ENCODE measurements around the gene EIF4A3.

Gene EIF4A3

DNA sequence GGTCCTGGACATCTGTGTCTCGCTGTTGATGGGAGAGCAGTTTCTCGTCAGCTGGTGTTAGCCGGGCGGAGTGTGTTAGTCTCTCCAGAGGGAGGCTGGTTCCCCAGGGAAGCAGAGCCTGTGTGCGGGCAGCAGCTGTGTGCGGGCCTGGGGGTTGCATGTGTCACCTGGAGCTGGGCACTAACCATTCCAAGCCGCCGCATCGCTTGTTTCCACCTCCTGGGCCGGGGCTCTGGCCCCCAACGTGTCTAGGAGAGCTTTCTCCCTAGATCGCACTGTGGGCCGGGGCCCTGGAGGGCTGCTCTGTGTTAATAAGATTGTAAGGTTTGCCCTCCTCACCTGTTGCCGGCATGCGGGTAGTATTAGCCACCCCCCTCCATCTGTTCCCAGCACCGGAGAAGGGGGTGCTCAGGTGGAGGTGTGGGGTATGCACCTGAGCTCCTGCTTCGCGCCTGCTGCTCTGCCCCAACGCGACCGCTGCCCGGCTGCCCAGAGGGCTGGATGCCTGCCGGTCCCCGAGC lies 27.6 kb downstream of the EIF4A3 start:
- Histone ChIP-seq H3K9ac (ENCODE audit: low read depth, low read length) (no peak overlapping the region), H3K9me3 (ENCODE audit: control insufficient read depth, insufficient read depth, low read length) (no peaks in the 10 kb centered on the region), H3K27me3 (ENCODE audit: control insufficient read depth, insufficient read depth, low read length) (no peaks in the 10 kb centered on the region), H3K4me3 (ENCODE audit: low read depth, low read length) (no peak overlapping the region), H3K36me3 (ENCODE audit: control insufficient read depth, insufficient read depth, low read length) (no peaks in the 10 kb centered on the region; the same call in 1 of the 2 replicates), H3K4me1 (ENCODE audit: control insufficient read depth, insufficient read depth, low read length) (peaks cover 8% of the 10 kb centered on the region), H3K27ac (ENCODE audit: low read depth, low read length) (no peak overlapping the region)

DNA sequence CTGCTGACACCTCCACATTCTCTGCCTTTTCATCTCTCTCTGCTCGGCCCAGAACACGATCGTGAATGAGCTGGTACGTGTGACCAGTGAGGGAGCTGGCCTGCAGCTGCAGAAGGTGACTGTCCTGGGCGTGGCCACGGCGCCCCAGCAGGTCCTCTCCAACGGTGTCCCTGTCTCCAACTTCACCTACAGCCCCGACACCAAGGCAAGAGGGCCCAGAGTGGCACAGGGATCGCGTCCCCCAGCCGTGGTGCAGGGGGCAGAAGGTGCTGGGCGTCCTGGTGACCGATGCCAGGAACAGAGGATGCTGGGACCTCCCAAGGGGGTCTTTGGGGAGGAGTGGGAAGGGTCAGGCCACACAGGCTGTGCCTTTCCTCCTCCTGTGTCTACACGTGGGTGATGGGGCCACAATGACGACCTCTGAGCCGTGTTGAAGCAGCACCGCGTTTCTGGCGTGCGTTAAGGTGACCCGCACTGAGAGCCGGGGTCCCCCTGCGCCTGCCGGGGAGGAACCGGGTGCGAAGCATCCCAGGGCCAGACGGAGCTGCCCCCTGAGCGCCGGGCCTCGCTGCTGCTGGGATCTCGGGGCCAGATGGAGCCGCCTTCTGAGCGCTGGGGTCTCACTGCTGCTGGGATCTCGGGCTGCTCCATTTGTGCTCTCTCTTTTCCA lies 28.2 kb downstream of the EIF4A3 start:
- no peaks in the 10 kb centered on the region for H3K27me3 ChIP-seq (ENCODE audit: control insufficient read depth, insufficient read depth, low read length)
- H3K9me3 ChIP-seq (ENCODE audit: control insufficient read depth, insufficient read depth, low read length), result no peaks in the 10 kb centered on the region
- no peak overlapping the region for H3K4me3 ChIP-seq (ENCODE audit: low read depth, low read length)
- H3K9ac ChIP-seq (ENCODE audit: low read depth, low read length), result no peak overlapping the region
- no peaks in the 10 kb centered on the region; the same call in 1 of the 2 replicates for H3K36me3 ChIP-seq (ENCODE audit: control insufficient read depth, insufficient read depth, low read length)
- H3K27ac ChIP-seq (ENCODE audit: low read depth, low read length), result no peak overlapping the region
- peaks cover 2% of the 10 kb centered on the region for H3K4me1 ChIP-seq (ENCODE audit: control insufficient read depth, insufficient read depth, low read length)

DNA sequence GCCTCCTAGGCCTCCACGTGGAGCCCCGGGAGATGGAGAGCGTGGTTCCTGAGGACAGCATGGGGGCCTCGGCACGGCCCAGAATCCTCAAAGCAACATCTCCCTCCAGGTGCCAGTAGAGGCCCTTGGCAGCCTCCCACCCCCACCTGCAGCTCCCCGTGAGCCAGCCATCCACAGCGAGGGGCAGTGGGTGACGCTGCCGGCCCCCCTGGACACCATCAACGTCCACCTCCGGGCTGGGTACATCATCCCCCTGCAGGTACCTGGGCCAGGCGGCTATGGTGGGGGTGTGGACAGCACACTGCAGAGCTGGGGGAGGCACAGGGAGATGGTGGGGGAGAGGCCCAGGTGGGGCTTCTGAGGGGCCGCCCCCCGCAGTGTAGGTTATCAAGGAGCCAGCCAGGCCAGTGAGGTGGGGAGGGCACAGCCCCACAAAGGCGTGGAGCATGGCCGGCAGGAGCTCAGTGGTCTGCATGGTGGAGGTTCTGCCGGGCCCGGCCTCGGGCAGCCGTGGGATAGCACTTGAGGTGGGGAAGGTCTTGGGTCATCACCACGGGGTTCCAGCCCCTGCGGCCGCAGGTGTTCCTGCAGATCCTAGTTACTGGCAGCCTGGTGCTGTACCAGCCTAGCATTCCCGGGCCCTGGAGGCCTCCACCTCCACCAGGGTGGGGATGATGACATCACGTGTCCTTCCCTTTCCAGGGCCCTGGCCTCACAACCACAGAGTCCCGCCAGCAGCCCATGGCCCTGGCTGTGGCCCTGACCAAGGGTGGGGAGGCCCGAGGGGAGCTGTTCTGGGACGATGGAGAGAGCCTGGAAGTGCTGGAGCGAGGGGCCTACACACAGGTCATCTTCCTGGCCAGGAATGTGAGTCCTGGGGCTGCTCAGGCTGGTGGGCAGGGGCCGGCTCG lies 29.2 kb downstream of the EIF4A3 start:
- Histone ChIP-seq H3K9ac (ENCODE audit: low read depth, low read length) (no peak overlapping the region), H3K36me3 (ENCODE audit: control insufficient read depth, insufficient read depth, low read length) (no peaks in the 10 kb centered on the region; the same call in 1 of the 2 replicates), H3K27ac (ENCODE audit: low read depth, low read length) (no peak overlapping the region), H3K4me1 (ENCODE audit: control insufficient read depth, insufficient read depth, low read length) (peaks cover 3% of the 10 kb centered on the region), H3K9me3 (ENCODE audit: control insufficient read depth, insufficient read depth, low read length) (no peaks in the 10 kb centered on the region), H3K27me3 (ENCODE audit: control insufficient read depth, insufficient read depth, low read length) (no peaks in the 10 kb centered on the region), H3K4me3 (ENCODE audit: low read depth, low read length) (no peak overlapping the region)

DNA sequence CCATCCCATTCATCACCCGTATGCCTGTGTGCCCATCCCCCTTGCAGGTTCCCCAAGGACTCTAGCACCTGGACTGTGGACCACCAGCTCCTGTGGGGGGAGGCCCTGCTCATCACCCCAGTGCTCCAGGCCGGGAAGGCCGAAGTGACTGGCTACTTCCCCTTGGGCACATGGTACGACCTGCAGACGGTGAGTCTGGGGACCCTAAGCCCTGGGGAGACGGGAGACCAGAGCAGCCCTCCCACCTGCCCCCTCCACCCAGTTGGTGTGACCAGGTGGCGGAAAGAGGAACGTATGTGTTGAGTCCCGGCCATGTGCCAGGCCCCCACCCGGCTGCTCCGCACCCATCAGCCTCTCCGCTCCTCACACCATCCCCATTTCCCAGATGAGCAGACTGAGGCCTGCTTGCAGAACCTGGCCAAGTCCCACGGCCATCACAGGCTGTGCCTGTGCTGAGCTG lies 30.0 kb downstream of the EIF4A3 start:
- Histone ChIP-seq H3K4me3 (ENCODE audit: low read depth, low read length) (no peak overlapping the region), H3K9me3 (ENCODE audit: control insufficient read depth, insufficient read depth, low read length) (no peaks in the 10 kb centered on the region), H3K27ac (ENCODE audit: low read depth, low read length) (no peak overlapping the region), H3K36me3 (ENCODE audit: control insufficient read depth, insufficient read depth, low read length) (no peaks in the 10 kb centered on the region; the same call in 1 of the 2 replicates), H3K4me1 (ENCODE audit: control insufficient read depth, insufficient read depth, low read length) (peaks cover 3% of the 10 kb centered on the region), H3K9ac (ENCODE audit: low read depth, low read length) (no peak overlapping the region), H3K27me3 (ENCODE audit: control insufficient read depth, insufficient read depth, low read length) (no peaks in the 10 kb centered on the region)

- Histone ChIP-seq H3K27me3 (ENCODE audit: control insufficient read depth, insufficient read depth, low read length) (no peaks in the 10 kb centered on the region), H3K27ac (ENCODE audit: low read depth, low read length) (no peak overlapping the region), H3K36me3 (ENCODE audit: control insufficient read depth, insufficient read depth, low read length) (no peaks in the 10 kb centered on the region; the same call in 1 of the 2 replicates), H3K9me3 (ENCODE audit: control insufficient read depth, insufficient read depth, low read length) (no peaks in the 10 kb centered on the region), H3K4me3 (ENCODE audit: low read depth, low read length) (no peak overlapping the region), H3K4me1 (ENCODE audit: control insufficient read depth, insufficient read depth, low read length) (peaks cover 3% of the 10 kb centered on the region), H3K9ac (ENCODE audit: low read depth, low read length) (no peak overlapping the region)
Measured at GRCh38 chr17:80116276-80116920, 30.5 kb downstream of the EIF4A3 start.

DNA sequence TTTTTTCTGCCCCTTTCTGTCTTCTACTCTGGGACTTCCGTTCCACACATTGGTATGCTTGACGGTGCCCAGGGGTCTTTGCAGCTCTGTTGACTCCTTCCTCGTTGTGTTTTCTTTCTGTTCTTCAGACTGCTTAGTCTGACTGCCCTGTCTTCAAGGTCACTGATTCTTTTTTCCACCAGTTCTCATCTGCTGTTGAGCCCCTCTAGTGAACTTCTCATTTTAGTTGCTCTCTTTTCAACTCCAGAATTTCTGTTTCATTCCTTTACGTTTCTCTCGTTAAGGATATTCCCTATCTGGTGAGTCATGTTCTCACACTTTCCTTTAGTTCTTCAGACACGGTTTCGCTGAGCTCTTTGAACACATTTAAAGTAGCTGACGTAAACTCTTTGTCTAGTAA lies 31.8 kb downstream of the EIF4A3 start:
- H3K9ac ChIP-seq (ENCODE audit: low read depth, low read length), result no peak overlapping the region
- no peaks in the 10 kb centered on the region for H3K9me3 ChIP-seq (ENCODE audit: control insufficient read depth, insufficient read depth, low read length)
- H3K27ac ChIP-seq (ENCODE audit: low read depth, low read length), result no peak overlapping the region
- no peaks in the 10 kb centered on the region for H3K27me3 ChIP-seq (ENCODE audit: control insufficient read depth, insufficient read depth, low read length)
- H3K36me3 ChIP-seq (ENCODE audit: control insufficient read depth, insufficient read depth, low read length), result no peaks in the 10 kb centered on the region; the same call in 1 of the 2 replicates
- no peak overlapping the region for H3K4me3 ChIP-seq (ENCODE audit: low read depth, low read length)
- peaks cover 3% of the 10 kb centered on the region for H3K4me1 ChIP-seq (ENCODE audit: control insufficient read depth, insufficient read depth, low read length)

DNA sequence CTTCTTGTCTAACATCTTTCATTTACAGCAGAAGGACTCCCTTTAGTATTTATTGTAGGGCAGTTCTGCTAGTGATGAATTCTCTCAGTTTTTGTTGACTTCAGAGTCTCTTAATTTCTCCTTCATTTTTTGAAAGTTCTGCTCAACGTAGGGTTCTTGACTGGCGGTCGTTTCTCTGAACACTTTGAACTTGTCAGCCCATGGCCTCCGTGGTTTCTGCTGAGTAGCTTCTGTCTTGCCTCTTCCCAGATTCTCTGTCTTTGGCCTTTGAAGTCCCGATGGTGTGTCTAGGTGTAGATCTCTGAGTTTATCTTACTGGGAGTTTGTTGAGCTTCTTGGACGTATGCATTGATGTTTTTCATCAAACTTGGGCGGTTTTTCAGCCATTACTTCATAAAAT lies 32.2 kb downstream of the EIF4A3 start:
- Histone ChIP-seq H3K27ac (ENCODE audit: low read depth, low read length) (no peak overlapping the region), H3K27me3 (ENCODE audit: control insufficient read depth, insufficient read depth, low read length) (no peaks in the 10 kb centered on the region)

GRCh38 chr17:80113033-80113484 lies 33.9 kb downstream of the EIF4A3 start:
- H3K27me3 ChIP-seq (ENCODE audit: control insufficient read depth, insufficient read depth, low read length), result no peaks in the 10 kb centered on the region
- H3K9me3 ChIP-seq (ENCODE audit: control insufficient read depth, insufficient read depth, low read length), result no peaks in the 10 kb centered on the region
- no peak overlapping the region for H3K9ac ChIP-seq (ENCODE audit: low read depth, low read length)
- H3K4me3 ChIP-seq (ENCODE audit: low read depth, low read length), result no peak overlapping the region
- peaks cover 3% of the 10 kb centered on the region for H3K4me1 ChIP-seq (ENCODE audit: control insufficient read depth, insufficient read depth, low read length)
- no peaks in the 10 kb centered on the region for H3K36me3 ChIP-seq (ENCODE audit: control insufficient read depth, insufficient read depth, low read length)
- no peak overlapping the region for H3K27ac ChIP-seq (ENCODE audit: low read depth, low read length)

More for the DNA sequence above, 32.2 kb downstream of the EIF4A3 start:
- Histone ChIP-seq H3K9me3 (ENCODE audit: control insufficient read depth, insufficient read depth, low read length) (no peaks in the 10 kb centered on the region), H3K4me3 (ENCODE audit: low read depth, low read length) (no peak overlapping the region), H3K36me3 (ENCODE audit: control insufficient read depth, insufficient read depth, low read length) (no peaks in the 10 kb centered on the region; the same call in 1 of the 2 replicates), H3K9ac (ENCODE audit: low read depth, low read length) (no peak overlapping the region), H3K4me1 (ENCODE audit: control insufficient read depth, insufficient read depth, low read length) (peaks cover 3% of the 10 kb centered on the region)

DNA sequence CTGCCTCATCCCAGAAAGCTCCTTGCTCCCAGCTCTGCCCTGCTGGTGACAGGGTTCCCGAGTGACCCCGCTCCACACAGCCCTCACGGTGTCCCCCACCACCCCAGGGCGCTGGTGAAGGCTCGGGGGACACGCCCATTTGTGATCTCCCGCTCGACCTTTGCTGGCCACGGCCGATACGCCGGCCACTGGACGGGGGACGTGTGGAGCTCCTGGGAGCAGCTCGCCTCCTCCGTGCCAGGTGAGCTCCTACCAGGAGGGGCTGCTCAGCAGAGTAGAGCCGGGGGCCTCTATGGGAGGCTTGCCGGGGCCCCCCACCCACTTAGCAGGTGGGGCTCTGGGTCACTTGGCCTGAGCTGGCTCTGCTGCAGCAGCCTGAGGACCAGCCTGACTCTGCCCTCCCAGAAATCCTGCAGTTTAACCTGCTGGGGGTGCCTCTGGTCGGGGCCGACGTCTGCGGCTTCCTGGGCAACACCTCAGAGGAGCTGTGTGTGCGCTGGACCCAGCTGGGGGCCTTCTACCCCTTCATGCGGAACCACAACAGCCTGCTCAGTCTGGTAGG lies 34.4 kb downstream of the EIF4A3 start:
- Histone ChIP-seq H3K9ac (ENCODE audit: low read depth, low read length) (no peak overlapping the region), H3K27ac (ENCODE audit: low read depth, low read length) (no peak overlapping the region), H3K36me3 (ENCODE audit: control insufficient read depth, insufficient read depth, low read length) (no peaks in the 10 kb centered on the region)

DNA sequence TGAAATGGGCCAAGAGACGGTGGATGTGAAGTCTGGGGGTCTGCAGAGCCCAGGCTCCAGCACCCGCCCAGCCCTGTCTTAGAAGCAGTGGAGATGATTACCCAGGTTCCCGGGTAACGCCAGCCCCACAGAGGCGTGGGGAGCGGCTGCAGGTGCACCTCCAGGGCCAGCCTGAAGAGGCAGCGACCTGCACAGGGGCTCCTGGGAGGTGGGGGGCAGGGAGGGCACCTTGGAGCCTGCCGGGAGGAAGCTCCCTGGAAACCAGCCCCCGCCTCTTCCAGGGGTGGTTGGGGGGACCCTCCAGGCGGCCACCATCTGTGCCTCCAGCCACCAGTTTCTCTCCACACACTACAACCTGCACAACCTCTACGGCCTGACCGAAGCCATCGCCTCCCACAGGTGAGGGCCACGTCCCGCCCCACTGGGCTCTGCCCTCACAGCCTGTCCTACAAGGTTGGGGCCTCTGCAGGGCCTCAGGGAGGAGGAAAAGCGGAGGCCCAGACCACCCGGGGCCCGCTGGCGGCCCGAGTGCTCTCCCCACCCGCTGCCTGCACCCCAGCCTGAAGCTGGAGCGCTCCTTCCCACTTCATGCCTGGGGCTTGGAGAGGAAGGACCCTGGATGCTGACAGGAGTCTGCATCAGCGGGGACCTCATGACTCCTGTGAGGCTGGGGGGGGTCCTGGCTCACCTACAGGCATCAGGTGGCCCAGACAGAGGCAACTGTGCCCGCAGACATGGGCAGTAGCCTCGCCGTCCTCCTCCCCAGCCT lies 35.0 kb downstream of the EIF4A3 start:
- H3K4me3 ChIP-seq (ENCODE audit: low read depth, low read length), result no peak overlapping the region
- no peaks in the 10 kb centered on the region for H3K27me3 ChIP-seq (ENCODE audit: control insufficient read depth, insufficient read depth, low read length)
- H3K9ac ChIP-seq (ENCODE audit: low read depth, low read length), result no peak overlapping the region
- H3K9me3 ChIP-seq (ENCODE audit: control insufficient read depth, insufficient read depth, low read length), result no peaks in the 10 kb centered on the region
- no peak overlapping the region for H3K27ac ChIP-seq (ENCODE audit: low read depth, low read length)
- H3K4me1 ChIP-seq (ENCODE audit: control insufficient read depth, insufficient read depth, low read length), result peaks cover 3% of the 10 kb centered on the region
- no peaks in the 10 kb centered on the region for H3K36me3 ChIP-seq (ENCODE audit: control insufficient read depth, insufficient read depth, low read length)

More for the DNA sequence above, 34.4 kb downstream of the EIF4A3 start:
- no peaks in the 10 kb centered on the region for H3K27me3 ChIP-seq (ENCODE audit: control insufficient read depth, insufficient read depth, low read length)
- peaks cover 3% of the 10 kb centered on the region for H3K4me1 ChIP-seq (ENCODE audit: control insufficient read depth, insufficient read depth, low read length)
- H3K9me3 ChIP-seq (ENCODE audit: control insufficient read depth, insufficient read depth, low read length), result no peaks in the 10 kb centered on the region
- H3K4me3 ChIP-seq (ENCODE audit: low read depth, low read length), result no peak overlapping the region
